ENCODE measurements around the gene SCML2. TPM values are rescaled to one million over a fixed set of nuclear protein-coding genes. Genes with fewer than 3 reads are reported as not detected.

Gene SCML2
- 0.80 TPM for total RNA-seq
- long read RNA-seq, partial matches to known transcripts: 1 of 1 reads
- long read RNA-seq, other reads (novel, unspliced or antisense): 0 of 1 reads

- no peaks in the 10 kb centered on the region for H3K36me3 ChIP-seq
- no peak for TF ChIP-seq CTCF (IDR thresholded peaks at IDR 0.05)
- intact Hi-C loops (cut with DNase I): no loop called here
- DNase-seq (peak; percentile 46), ATAC-seq (peak; percentile 71 to 94)
- no peaks in the 10 kb centered on the region for H3K9me3 ChIP-seq
- peak within 1 kb of the TSS; percentile 62 for H3K4me3 ChIP-seq
- H3K4me1 ChIP-seq: no peaks in the 10 kb centered on the region
- no peak within 1 kb of the TSS for H3K27ac ChIP-seq
- no peaks in the 10 kb centered on the region for H3K27me3 ChIP-seq (ENCODE audit: low read depth)
Measured at GRCh38 chrX:18354369-18355223, at the start of gene SCML2. TSS of gene SCML2 (minus strand) at chrX:18354688. CDS start at chrX:18334071, 20,617 bp downstream.

- Histone ChIP-seq H3K36me3 (no peaks in the 10 kb centered on the region), H3K4me1 (no peaks in the 10 kb centered on the region), H3K4me3 (no peak overlapping the region), H3K27ac (no peak overlapping the region), H3K27me3 (ENCODE audit: low read depth) (no peaks in the 10 kb centered on the region), H3K9me3 (no peaks in the 10 kb centered on the region)
- no peak for TF ChIP-seq CTCF (IDR thresholded peaks at IDR 0.05)
- DNase-seq (no peak), ATAC-seq (no peak)
- intact Hi-C loops (cut with DNase I): no loop called here
Measured at GRCh38 chrX:18401848-18402213, 47.3 kb upstream of the SCML2 start.

- DNase-seq (no peak), ATAC-seq (no peak)
- Histone ChIP-seq H3K9me3 (no peaks in the 10 kb centered on the region), H3K36me3 (no peaks in the 10 kb centered on the region), H3K27me3 (ENCODE audit: low read depth) (no peaks in the 10 kb centered on the region), H3K4me1 (no peaks in the 10 kb centered on the region), H3K4me3 (no peak overlapping the region), H3K27ac (no peak overlapping the region)
- TF ChIP-seq CTCF (IDR thresholded peaks at IDR 0.05): no peak
- intact Hi-C loops (cut with DNase I): no loop called here
Measured at GRCh38 chrX:18394477-18394876, 40.0 kb upstream of the SCML2 start.

GRCh38 chrX:18390941-18391538, 36.6 kb upstream of the SCML2 start:
- intact Hi-C loops (cut with DNase I): no loop called here
- peak; percentile 67 for TF ChIP-seq CTCF (IDR thresholded peaks at IDR 0.05)
- Histone ChIP-seq H3K27me3 (ENCODE audit: low read depth) (no peaks in the 10 kb centered on the region), H3K9me3 (no peaks in the 10 kb centered on the region), H3K36me3 (no peaks in the 10 kb centered on the region), H3K4me3 (no peak overlapping the region), H3K4me1 (no peaks in the 10 kb centered on the region), H3K27ac (no peak overlapping the region)
- DNase-seq (peak; percentile 66), ATAC-seq (peak in 1 of 2 donors; percentile 60)

- no peak for ATAC-seq
- no peak for TF ChIP-seq CTCF (IDR thresholded peaks at IDR 0.05)
Measured at GRCh38 chrX:18389966-18390365, 35.5 kb upstream of the SCML2 start.

More at GRCh38 chrX:18389966-18390365, 35.5 kb upstream of the SCML2 start:
- no peaks in the 10 kb centered on the region for H3K27me3 ChIP-seq (ENCODE audit: low read depth)
- H3K4me3 ChIP-seq: no peak overlapping the region
- H3K9me3 ChIP-seq: no peaks in the 10 kb centered on the region
- H3K4me1 ChIP-seq: no peaks in the 10 kb centered on the region
- DNase-seq: no peak
- no peaks in the 10 kb centered on the region for H3K36me3 ChIP-seq
- no peak overlapping the region for H3K27ac ChIP-seq
- intact Hi-C loops (cut with DNase I): no loop called here
